Measurements from ENCODE around the gene SLC4A11. TPM values are rescaled to one million over a fixed set of nuclear protein-coding genes. Genes with fewer than 3 reads are reported as not detected.

Gene SLC4A11
- total and polyA plus RNA-seq, 2 experiments from 2014 or later, result 14.8 to 17.1 TPM

DNA sequence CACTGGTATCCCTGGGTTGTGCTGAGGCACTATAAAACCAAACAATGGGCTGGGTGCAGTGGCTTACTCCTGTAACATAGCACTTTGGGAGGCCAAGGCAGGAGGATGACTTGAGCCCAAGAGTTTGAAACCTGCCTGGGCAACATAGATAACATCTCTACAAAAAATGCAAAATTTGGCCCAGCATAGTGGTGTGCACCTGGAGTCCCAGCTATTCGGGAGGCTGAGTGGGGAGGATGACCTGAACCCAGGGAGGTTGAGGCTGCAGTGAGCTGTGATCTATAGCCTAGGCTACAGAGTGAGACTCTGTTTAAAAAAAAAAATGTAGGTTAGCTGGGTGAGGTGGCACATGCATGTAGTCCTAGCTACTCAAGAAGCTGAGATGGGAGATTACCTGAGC, 7.7 kb upstream of the SLC4A11 start:
- H3K9me2 ChIP-seq (ENCODE audit: insufficient read depth), result no peaks in the 10 kb centered on the region
- Mint-ChIP-seq H3K4me3 (no peak overlapping the region), H3K4me1 (peaks cover 13% of the 10 kb centered on the region), H3K27me3 (ENCODE audit: insufficient read depth, low read depth, poor library complexity) (peaks cover 38% of the 10 kb centered on the region), H3K9me3 (no peaks in the 10 kb centered on the region), H3K27ac (no peak overlapping the region), H3K36me3 (ENCODE audit: low read depth) (no peaks in the 10 kb centered on the region)
- H3K4me1 ChIP-seq (ENCODE audit: insufficient read depth), result peaks cover 18% of the 10 kb centered on the region
- H3F3A ChIP-seq (replicated peaks; ENCODE audit: low read depth), result 0 out of 2 replicates have a peak, but pooled peaks cover 14% of the 10 kb centered on the region
- no peaks in the 10 kb centered on the region for H4K20me1 ChIP-seq (replicated peaks; ENCODE audit: insufficient read depth)
- H3K4me3 ChIP-seq, result no peak overlapping the region
- no peak for TF ChIP-seq CREB1 (CRISPR knock-in tag; IDR thresholded peaks at IDR 0.05; ENCODE audit: low read depth)
- TF ChIP-seq POLR2AphosphoS5 (IDR thresholded peaks at IDR 0.05; ENCODE audit: low read depth), result no peak
- TF ChIP-seq JUNB (IDR thresholded peaks at IDR 0.05; ENCODE audit: unreplicated experiment), result no peak
- no peak for TF ChIP-seq ZNF331 (CRISPR knock-in tag; IDR thresholded peaks at IDR 0.05; ENCODE audit: low read depth)
- TF ChIP-seq EZH2 (IDR thresholded peaks at IDR 0.05; ENCODE audit: low read depth, unreplicated experiment), result no peak
- TF ChIP-seq REST (IDR thresholded peaks at IDR 0.05; ENCODE audit: unreplicated experiment), result no peak
- TF ChIP-seq, protein P1, sequence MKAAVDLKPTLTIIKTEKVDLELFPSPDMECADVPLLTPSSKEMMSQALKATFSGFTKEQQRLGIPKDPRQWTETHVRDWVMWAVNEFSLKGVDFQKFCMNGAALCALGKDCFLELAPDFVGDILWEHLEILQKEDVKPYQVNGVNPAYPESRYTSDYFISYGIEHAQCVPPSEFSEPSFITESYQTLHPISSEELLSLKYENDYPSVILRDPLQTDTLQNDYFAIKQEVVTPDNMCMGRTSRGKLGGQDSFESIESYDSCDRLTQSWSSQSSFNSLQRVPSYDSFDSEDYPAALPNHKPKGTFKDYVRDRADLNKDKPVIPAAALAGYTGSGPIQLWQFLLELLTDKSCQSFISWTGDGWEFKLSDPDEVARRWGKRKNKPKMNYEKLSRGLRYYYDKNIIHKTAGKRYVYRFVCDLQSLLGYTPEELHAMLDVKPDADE (IDR thresholded peaks at IDR 0.05), result no peak
- no peak for TF ChIP-seq ZNF462 (CRISPR knock-in tag; IDR thresholded peaks at IDR 0.05)
- TF ChIP-seq EZH2phosphoT487 (IDR thresholded peaks at IDR 0.05; ENCODE audit: unreplicated experiment), result no peak
- TF ChIP-seq STAT1 (IDR thresholded peaks at IDR 0.05; ENCODE audit: unreplicated experiment), result no peak
- TF ChIP-seq, protein P2, sequence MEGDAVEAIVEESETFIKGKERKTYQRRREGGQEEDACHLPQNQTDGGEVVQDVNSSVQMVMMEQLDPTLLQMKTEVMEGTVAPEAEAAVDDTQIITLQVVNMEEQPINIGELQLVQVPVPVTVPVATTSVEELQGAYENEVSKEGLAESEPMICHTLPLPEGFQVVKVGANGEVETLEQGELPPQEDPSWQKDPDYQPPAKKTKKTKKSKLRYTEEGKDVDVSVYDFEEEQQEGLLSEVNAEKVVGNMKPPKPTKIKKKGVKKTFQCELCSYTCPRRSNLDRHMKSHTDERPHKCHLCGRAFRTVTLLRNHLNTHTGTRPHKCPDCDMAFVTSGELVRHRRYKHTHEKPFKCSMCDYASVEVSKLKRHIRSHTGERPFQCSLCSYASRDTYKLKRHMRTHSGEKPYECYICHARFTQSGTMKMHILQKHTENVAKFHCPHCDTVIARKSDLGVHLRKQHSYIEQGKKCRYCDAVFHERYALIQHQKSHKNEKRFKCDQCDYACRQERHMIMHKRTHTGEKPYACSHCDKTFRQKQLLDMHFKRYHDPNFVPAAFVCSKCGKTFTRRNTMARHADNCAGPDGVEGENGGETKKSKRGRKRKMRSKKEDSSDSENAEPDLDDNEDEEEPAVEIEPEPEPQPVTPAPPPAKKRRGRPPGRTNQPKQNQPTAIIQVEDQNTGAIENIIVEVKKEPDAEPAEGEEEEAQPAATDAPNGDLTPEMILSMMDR (conservative IDR thresholded peaks at IDR 0.05; ENCODE audit: low read depth in 2 of 2), result no peak
- TF ChIP-seq NANOG (IDR thresholded peaks at IDR 0.05; ENCODE audit: borderline replicate concordance), result no peak
- no peak for TF ChIP-seq ZNF114 (CRISPR knock-in tag; IDR thresholded peaks at IDR 0.05)
- DNase-seq (ENCODE audit: low spot score), result no peak
- H3K27me3 ChIP-seq (ENCODE audit: insufficient read depth), result peaks cover 39% of the 10 kb centered on the region
- H3K79me2 ChIP-seq (replicated peaks; ENCODE audit: insufficient read depth), result no peaks in the 10 kb centered on the region
- ATAC-seq, result no peak
- H3K36me3 ChIP-seq (ENCODE audit: insufficient read depth), result no peaks in the 10 kb centered on the region
- H3K27ac ChIP-seq (ENCODE audit: low read depth), result no peak overlapping the region
- no peak overlapping the region for H3K4me2 ChIP-seq
- no peak overlapping the region for H2AFZ ChIP-seq

All from GM23338 (cell line).